ENCODE data around the gene PCDHGB5.
"Not testable (repeated sequence)": the region's sequence is repeated elsewhere in the genome, so short reads cannot be mapped to it uniquely, and the experiment has no call there.

The PCDHGB5 gene

GRCh38 chr5:141369994-141370848 lies 27.5 kb upstream of the PCDHGB5 start, which contains the start of gene PCDHGB3:
PCDHGB3 (plus strand) TSS chr5:141370242; CDS start chr5:141370395, 153 bp downstream.
- peak within 1 kb of the TSS; percentile 55 for H3K4me3 ChIP-seq (ENCODE audit: low read length)
- peak; percentile 73 for DNase-seq (ENCODE audit: low read depth)
- TF ChIP-seq CTCF (conservative IDR thresholded peaks at IDR 0.05; ENCODE audit: low read length): peak; percentile 62

DNA sequence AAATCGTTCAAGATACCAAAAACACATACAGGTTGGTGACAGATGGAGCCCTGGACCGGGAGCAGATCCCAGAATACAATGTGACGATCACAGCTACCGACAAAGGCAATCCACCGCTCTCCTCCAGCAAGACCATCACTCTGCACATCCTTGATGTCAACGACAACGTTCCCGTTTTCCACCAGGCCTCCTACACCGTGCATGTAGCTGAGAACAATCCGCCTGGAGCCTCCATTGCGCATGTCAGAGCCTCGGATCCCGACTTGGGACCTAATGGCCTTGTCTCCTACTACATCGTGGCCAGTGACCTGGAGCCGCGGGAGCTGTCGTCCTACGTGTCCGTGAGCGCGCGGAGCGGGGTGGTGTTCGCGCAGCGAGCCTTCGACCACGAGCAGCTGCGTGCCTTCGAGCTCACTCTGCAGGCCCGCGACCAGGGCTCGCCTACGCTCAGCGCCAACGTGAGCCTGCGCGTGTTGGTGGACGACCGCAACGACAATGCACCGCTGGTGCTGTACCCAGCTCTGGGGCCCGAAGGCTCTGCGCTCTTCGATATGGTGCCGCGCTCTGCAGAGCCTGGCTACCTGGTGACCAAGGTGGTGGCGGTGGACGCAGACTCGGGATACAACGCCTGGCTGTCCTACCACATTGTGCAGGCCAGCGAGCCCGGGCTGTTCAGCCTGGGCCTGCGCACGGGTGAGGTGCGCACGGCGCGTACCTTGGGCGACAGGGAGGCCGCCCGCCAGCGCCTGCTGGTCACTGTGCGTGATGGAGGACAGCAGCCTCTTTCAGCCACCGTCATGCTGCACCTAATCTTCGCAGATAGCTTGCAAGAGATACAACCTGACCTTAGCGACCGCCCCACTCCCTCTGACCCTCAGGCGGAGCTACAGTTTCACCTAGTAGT lies 25.9 kb upstream of the PCDHGB5 start:
- TF ChIP-seq CTCF (conservative IDR thresholded peaks at IDR 0.05; ENCODE audit: low read length): no peak
- H3K4me3 ChIP-seq (ENCODE audit: low read length): no peak overlapping the region

GRCh38 chr5:141373673-141374317 lies 24.0 kb upstream of the PCDHGB5 start, which contains the start of gene PCDHGA6:
PCDHGA6 (plus strand) TSS chr5:141373891; CDS start chr5:141374084, 193 bp downstream.
- DNase-seq (ENCODE audit: low read depth): peak; percentile 38
- peak within 1 kb of the TSS; percentile 56 for H3K4me3 ChIP-seq (ENCODE audit: low read length)
- TF ChIP-seq CTCF (conservative IDR thresholded peaks at IDR 0.05; ENCODE audit: low read length): peak; percentile 69

More for the DNA sequence above, 25.9 kb upstream of the PCDHGB5 start:
- DNase-seq (ENCODE audit: low read depth): no peak

GRCh38 chr5:141374627-141375026 lies 23.1 kb upstream of the PCDHGB5 start:
- H3K4me3 ChIP-seq (ENCODE audit: low read length): peak overlapping the region; percentile 56; the same call in 1 of the 2 replicates
- no peak for TF ChIP-seq CTCF (conservative IDR thresholded peaks at IDR 0.05; ENCODE audit: low read length)
- DNase-seq (ENCODE audit: low read depth): no peak

- DNase-seq (ENCODE audit: low read depth); H3K4me3 ChIP-seq (ENCODE audit: low read length): not testable (repeated sequence)
These were observed 22.1 kb upstream of the PCDHGB5 start for GRCh38 chr5:141375444-141376155.

- peak; percentile 67 for TF ChIP-seq CTCF (conservative IDR thresholded peaks at IDR 0.05; ENCODE audit: low read length)
- DNase-seq (ENCODE audit: low read depth): peak; percentile 58
- H3K4me3 ChIP-seq (ENCODE audit: low read length): peak within 1 kb of the TSS; percentile 71
These were observed 15.1 kb upstream of the PCDHGB5 start, which contains the start of gene PCDHGA7 for GRCh38 chr5:141382469-141383294. PCDHGA7 (plus strand) TSS chr5:141382742; CDS start chr5:141382900, 158 bp downstream.

Measured in AG10803 (cell line).